MM.1S (cell line): ENCODE data around the gene DTX3.

ENCODE experiments used
- DNase-seq: peaks from one replicate; pipeline ENCODE4 v3.0.0-alpha.2; 2015
- H2AFZ ChIP-seq: fragments of 300-600 bp; sonication (generic); 2 replicates; pipeline ENCODE4 v1.6.0; 2016; ENCODE audit warnings: antibody characterized with exemption, low read length
- H3F3A ChIP-seq: fragments of 300-600 bp; sonication (generic); 2 replicates; pipeline ENCODE4 v1.6.1; 2016; ENCODE audit warnings: mild to moderate bottlenecking, antibody characterized with exemption, low read length, moderate library complexity, mixed read lengths; ENCODE audit not compliant: insufficient read depth
- H3K27ac ChIP-seq: fragments of 300-600 bp; sonication (generic); 2 replicates; pipeline ENCODE4 v1.5.1; 2016; ENCODE audit warnings: mild to moderate bottlenecking, low read length
- H3K27me3 ChIP-seq: fragments of 300-600 bp; sonication (generic); replicated peaks from 2 replicates; pipeline ENCODE4 v1.6.0; 2016; ENCODE audit warnings: low read length; ENCODE audit not compliant: insufficient read depth
- H3K36me3 ChIP-seq: fragments of 300-600 bp; sonication (generic); replicated peaks from 2 replicates; pipeline ENCODE4 v1.6.1; 2016; ENCODE audit warnings: mild to moderate bottlenecking, low read length, mixed read lengths; ENCODE audit not compliant: insufficient read depth
- H3K4me1 ChIP-seq: fragments of 300-600 bp; sonication (generic); 2 replicates; pipeline ENCODE4 v1.6.1; 2016; ENCODE audit warnings: low read length, mixed read lengths
- H3K4me2 ChIP-seq: fragments of 300-600 bp; sonication (generic); 2 replicates; pipeline ENCODE4 v1.6.0; 2016; ENCODE audit warnings: low read depth, low read length
- H3K4me3 ChIP-seq: fragments of 300-600 bp; sonication (generic); 2 replicates; pipeline ENCODE4 v1.5.1; 2016; ENCODE audit warnings: low read length, mixed read lengths
- H3K79me2 ChIP-seq: fragments of 300-600 bp; sonication (generic); 2 replicates; pipeline ENCODE4 v1.6.1; 2016; ENCODE audit warnings: mixed run types, low read length, mixed read lengths
- H3K9ac ChIP-seq: fragments of 300-600 bp; sonication (generic); 2 replicates; pipeline ENCODE4 v1.6.1; 2016; ENCODE audit warnings: low read length, mixed read lengths
- H3K9me2 ChIP-seq: fragments of 300-600 bp; sonication (generic); replicated peaks from 2 replicates; pipeline ENCODE4 v1.6.1; 2016; ENCODE audit warnings: mild to moderate bottlenecking, low read length, mixed read lengths; ENCODE audit not compliant: insufficient read depth
- H3K9me3 ChIP-seq: fragments of 300-600 bp; sonication (generic); replicated peaks from 2 replicates; pipeline ENCODE4 v1.6.1; 2016; ENCODE audit warnings: mild to moderate bottlenecking, low read length, mixed read lengths; ENCODE audit not compliant: insufficient read depth
- H4K20me1 ChIP-seq: fragments of 300-600 bp; sonication (generic); 2 replicates; pipeline ENCODE4 v1.6.1; 2016; ENCODE audit warnings: mild to moderate bottlenecking, low read length, moderate library complexity, mixed read lengths; ENCODE audit not compliant: insufficient read depth
- CTCF ChIP-seq: fragments of 300-600 bp; sonication (generic); IDR thresholded peaks from 2 replicates; pipeline ENCODE4 v1.5.1; 2016; ENCODE audit warnings: antibody characterized with exemption, low read length, mixed read lengths
- EZH2 ChIP-seq: fragments of 300-600 bp; sonication (generic); optimal IDR thresholded peaks from 2 replicates; pipeline ENCODE3; 2017; ENCODE audit warnings: low read depth, mild to moderate bottlenecking, antibody characterized with exemption, low read length, mixed read lengths
- EZH2phosphoT487 ChIP-seq: fragments of 300-600 bp; sonication (generic); IDR thresholded peaks from 2 replicates; pipeline ENCODE4 v1.6.1; 2018; ENCODE audit warnings: antibody characterized with exemption, low read length

Gene DTX3

GRCh38 chr12:57583008-57583831 is 21.4 kb upstream of the DTX3 start:
- peak; percentile 97 for TF ChIP-seq CTCF
- no peak for TF ChIP-seq EZH2
- Histone ChIP-seq H2AFZ (peak overlapping the region; percentile 44; the same call in 1 of the 2 replicates), H3K9me3 (no peaks in the 10 kb centered on the region), H3K27ac (no peak overlapping the region), H3K9ac (no peak overlapping the region), H3K79me2 (no peaks in the 10 kb centered on the region), H3K4me1 (no peaks in the 10 kb centered on the region), H3K36me3 (no peaks in the 10 kb centered on the region), H3K4me2 (peak overlapping the region; percentile 47), H4K20me1 (no peaks in the 10 kb centered on the region), H3K9me2 (no peaks in the 10 kb centered on the region), H3F3A (no peaks in the 10 kb centered on the region), H3K27me3 (peaks cover 29% of the 10 kb centered on the region), H3K4me3 (peak overlapping the region; percentile 13; the same call in 1 of the 2 replicates)
- peak; percentile 86 for DNase-seq

- Histone ChIP-seq H3K4me2 (no peak overlapping the region), H3K27ac (no peak overlapping the region), H3K79me2 (no peaks in the 10 kb centered on the region), H4K20me1 (no peaks in the 10 kb centered on the region), H3F3A (no peaks in the 10 kb centered on the region), H3K4me3 (no peak overlapping the region), H3K9me3 (no peaks in the 10 kb centered on the region), H3K9me2 (no peaks in the 10 kb centered on the region), H3K4me1 (no peaks in the 10 kb centered on the region), H2AFZ (no peak overlapping the region), H3K9ac (no peak overlapping the region), H3K27me3 (peaks cover 32% of the 10 kb centered on the region), H3K36me3 (no peaks in the 10 kb centered on the region)
- TF ChIP-seq EZH2 (no peak), CTCF (no peak), EZH2phosphoT487 (no peak)
- DNase-seq: no peak
These were observed 20.6 kb upstream of the DTX3 start for GRCh38 chr12:57584050-57584449.

GRCh38 chr12:57584690-57585089 is 19.9 kb upstream of the DTX3 start:
- H3K79me2 ChIP-seq: no peaks in the 10 kb centered on the region
- peaks cover 32% of the 10 kb centered on the region for H3K27me3 ChIP-seq
- H3K9me3 ChIP-seq: no peaks in the 10 kb centered on the region
- H3F3A ChIP-seq: no peaks in the 10 kb centered on the region
- DNase-seq: no peak
- H3K27ac ChIP-seq: no peak overlapping the region
- no peaks in the 10 kb centered on the region for H3K4me1 ChIP-seq
- no peak overlapping the region for H3K4me3 ChIP-seq
- no peak overlapping the region for H3K4me2 ChIP-seq
- H3K9me2 ChIP-seq: no peaks in the 10 kb centered on the region
- no peaks in the 10 kb centered on the region for H4K20me1 ChIP-seq
- TF ChIP-seq CTCF: no peak
- TF ChIP-seq EZH2: no peak
- TF ChIP-seq EZH2phosphoT487: no peak
- H2AFZ ChIP-seq: no peak overlapping the region
- no peaks in the 10 kb centered on the region for H3K36me3 ChIP-seq
- no peak overlapping the region for H3K9ac ChIP-seq
